A673 (cell line): ENCODE data around the gene DGUOK.

Experiments
- CTCF ChIP-seq: fragments of 300-800, 200-600 bp; sonication (generic); conservative IDR thresholded peaks from 2 replicates; pipeline ENCODE4 v1.5.1; 2017; ENCODE audit warnings: low read depth, mild to moderate bottlenecking, antibody characterized with exemption, low read length, moderate library complexity, mixed read lengths
- EZH2 ChIP-seq: fragments of 200-600 bp; sonication (generic); IDR thresholded peaks from 2 replicates; pipeline ENCODE4 v1.6.1; 2017; ENCODE audit warnings: borderline replicate concordance, low read depth, mild to moderate bottlenecking, mixed read lengths, antibody characterized with exemption, low read length; ENCODE audit not compliant: poor library complexity, severe bottlenecking

- TF ChIP-seq CTCF (no peak), EZH2 (no peak)
These were observed 664 bp downstream of the DGUOK start for GRCh38 chr2:73927344-73927743.
